GM12872 (cell line): Measurements from ENCODE around the gene OSM.

ENCODE experiments used
- CTCF ChIP-seq: IDR thresholded peaks from 3 replicates; pipeline ENCODE4 v1.5.1; 2011; ENCODE audit warnings: low read depth, mild to moderate bottlenecking, low read length, moderate library complexity; ENCODE audit not compliant: insufficient read depth

The OSM gene

DNA sequence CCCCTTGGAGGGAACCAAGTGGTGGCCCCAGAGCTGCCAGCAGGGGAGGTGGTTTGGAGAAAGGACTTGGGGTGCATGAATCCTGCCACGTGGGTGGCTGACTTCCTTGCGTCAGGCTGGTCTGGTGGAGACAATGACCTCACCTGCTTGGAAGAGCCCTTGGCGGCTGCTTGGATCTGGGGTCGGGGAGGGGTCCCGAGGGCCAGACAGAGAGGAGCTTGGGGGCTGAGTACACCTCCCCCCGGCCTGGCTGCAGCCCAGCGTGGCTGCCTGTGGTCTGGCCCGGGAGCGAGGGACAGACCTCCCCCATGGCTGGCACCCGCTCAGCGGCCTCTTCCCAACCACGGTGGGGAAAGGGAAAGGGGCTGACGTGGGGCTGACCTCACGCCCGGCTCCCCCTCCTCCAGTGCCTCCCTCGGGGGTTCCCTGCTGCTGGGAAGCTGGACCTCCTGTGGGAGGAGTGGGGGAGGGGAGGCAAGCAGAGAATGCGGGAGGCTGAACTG is 33.9 kb downstream of the OSM start:
- no peak for TF ChIP-seq CTCF

GRCh38 chr22:30230787-30231461 is 35.7 kb downstream of the OSM start:
- no peak for TF ChIP-seq CTCF

DNA sequence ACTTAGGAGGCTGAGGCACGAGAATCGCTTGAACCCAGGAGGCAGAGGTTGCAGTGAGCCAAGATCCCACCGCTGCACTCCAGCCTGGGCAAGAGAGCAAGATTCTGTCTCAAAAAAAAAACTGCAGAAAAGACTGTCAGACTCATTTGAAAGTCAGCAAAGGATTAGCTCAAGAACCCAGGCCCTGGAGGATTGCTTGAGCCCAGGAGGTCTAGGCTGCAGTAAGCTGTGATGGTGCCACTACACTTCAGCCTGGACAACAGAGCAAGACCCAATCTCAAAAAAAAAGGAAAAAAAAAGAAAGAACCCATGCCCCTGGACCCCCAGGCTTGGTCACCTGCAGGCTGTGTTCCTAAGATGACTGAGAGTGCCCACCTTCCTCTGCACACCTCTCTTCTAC is 36.3 kb downstream of the OSM start:
- TF ChIP-seq CTCF, result no peak

DNA sequence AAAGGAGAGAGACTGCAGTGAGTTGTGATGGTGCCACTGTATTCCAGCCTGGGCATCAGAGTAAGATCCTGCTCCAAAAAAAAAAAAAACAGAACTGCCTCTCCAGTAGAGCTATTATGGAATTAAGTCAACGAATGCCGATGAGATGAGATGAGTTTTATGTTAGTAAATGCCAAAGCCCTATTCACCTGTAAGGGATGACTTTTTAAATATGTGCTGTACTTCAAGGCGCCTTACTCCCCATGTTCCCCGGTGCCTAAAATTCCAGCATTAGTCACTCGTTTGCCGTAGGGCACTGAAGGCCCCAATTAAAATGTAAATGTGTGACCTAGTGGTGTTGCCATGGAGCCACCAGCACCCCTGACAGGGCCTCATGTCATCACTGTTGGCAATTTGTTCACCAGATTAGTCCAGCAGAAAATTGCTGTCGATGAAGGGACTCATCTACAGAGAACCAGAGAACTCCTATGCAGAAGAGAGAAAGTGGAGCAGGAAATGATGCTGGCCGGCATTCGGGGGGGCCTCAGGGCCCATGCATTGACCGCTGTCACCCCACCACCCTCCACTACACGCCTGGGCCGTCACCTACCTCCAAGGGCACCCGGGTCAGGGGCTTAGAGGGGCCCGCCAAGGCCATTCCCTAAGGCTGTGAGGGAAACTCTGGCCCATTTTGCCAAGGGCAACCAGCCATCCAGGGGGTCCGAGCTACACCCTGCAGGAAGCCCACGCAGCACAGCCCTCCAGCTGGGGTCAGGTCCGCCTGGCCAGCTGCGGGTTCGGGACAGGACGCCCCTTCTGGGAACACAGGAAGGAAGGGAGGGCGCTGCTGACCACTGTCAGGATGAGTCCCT is 37.9 kb downstream of the OSM start:
- no peak for TF ChIP-seq CTCF

DNA sequence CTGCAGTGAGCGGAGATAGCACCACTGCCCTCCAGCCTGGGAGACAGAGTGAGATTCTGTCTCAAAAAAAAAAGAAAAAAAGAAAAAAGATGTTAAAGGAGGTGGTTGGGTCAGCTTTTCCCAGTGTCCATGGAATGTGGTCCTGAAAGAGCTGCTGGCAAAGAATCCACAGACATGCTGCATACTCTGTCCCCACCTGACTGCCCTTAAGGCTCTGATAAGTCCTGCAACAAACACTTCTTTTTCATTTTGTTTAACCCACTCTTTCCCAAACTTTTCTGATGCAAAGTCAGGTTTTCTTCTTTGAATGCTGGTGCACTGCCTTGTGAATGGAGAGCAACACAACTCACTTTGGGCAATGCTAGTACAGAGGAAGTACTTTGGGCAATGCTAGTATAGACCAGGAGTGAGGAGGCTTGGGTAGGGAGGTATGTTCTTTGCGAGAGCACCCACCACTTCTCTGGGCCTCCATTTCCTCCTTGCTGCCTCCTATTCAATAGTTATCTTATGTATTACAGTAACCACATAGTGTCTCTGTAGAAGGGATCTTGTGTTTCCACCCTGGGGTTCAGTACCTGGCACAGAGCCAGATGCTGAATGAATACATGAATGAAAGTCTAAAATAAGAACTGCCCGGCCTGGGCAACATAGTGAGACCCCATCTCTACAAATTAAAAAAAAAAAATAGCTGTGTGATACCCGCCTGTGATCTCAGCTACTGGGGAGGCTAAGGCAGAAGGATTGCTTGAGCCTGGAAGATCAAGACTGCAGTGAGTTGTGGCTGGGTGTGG is 39.0 kb downstream of the OSM start:
- TF ChIP-seq CTCF, result no peak

GRCh38 chr22:30226192-30226832 is 40.3 kb downstream of the OSM start:
- TF ChIP-seq CTCF, result no peak
